Activated CD4-positive, alpha-beta T cell treated with anti-CD3 and anti-CD28 coated beads for 1 hour (primary cell): ENCODE data around the gene OCLN.
"Not testable (repeated sequence)": the region's sequence is repeated elsewhere in the genome, so short reads cannot be mapped to it uniquely, and the experiment has no call there.

Experiments
- DNase-seq: peaks from one replicate; pipeline ENCODE4 v3.0.0-alpha.2; 2020

Gene OCLN

DNA sequence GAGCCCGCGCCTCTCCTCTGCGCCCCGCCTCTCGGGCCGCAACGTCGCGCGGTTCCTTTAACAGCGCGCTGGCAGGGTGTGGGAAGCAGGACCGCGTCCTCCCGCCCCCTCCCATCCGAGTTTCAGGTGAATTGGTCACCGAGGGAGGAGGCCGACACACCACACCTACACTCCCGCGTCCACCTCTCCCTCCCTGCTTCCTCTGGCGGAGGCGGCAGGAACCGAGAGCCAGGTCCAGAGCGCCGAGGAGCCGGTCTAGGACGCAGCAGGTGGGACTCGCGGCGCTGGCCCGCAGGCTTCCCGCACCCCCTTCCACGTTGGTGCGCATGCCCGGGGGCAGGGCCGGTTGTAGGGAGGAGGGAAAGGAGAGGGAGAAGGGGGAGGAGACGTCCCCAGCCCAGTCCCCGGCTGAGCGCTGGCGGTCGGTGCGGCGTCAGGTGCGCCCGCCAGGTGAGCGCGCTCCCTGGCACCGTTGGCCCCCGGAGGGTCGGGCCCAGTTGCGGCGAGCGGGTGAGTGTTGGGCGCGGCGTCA is at the start of gene OCLN:
TSS of gene OCLN (plus strand) at position 400 of the 532 bp plus-strand sequence. CDS start 11,455 bp downstream, outside the sequence.
- DNase-seq, result no peak

DNA sequence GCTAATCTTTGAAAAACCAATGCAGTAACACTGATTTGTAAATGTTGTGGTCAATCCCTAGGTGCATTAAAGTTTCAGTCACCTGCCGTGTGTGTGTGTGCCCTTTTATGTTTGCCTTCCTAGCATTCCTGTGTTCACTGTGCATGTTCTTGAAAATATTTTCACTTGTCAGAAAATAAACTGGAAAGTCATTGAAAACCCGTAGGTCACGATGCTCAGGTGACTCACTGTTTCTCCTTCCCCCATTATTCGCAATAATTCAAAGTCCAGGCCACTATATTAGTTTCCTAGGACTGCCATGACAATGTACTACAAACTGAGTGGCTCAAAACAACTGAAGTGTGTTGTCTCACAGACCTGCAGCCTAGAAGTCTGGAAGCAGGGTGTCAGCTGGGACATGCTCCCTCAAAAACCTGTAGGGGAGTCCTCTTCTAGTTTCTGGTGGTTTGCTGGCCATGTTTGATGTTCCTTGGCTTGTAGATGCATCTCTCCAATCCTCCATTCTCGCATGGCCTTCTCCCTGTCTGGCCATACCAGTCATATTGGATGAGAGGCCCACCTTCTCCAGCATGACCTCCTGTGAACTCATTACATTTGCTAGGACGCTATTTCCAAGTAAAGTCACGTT is 48.3 kb upstream of the OCLN start:
- no peak for DNase-seq

DNA sequence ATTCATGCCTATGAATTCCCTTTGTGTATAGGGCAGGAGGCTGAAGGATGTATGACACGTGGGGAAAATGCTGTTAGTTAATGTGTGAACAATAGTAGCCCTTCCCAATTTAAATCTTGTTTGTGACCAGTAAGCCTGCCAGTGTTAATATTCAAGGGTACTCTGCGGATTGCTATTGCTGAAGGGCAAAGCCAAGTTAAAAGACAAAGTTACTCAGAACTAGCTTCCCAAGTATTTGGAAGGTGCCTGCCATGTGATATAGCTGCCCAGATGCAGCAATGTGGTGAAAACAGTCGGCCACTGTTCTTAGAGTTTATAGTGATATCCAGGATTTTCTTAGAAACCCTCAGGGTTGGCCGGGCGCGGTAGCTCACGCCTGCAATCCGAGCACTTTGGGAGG is 43.1 kb upstream of the OCLN start:
- DNase-seq, result no peak

GRCh38 chr5:69450116-69450515 is 42.5 kb upstream of the OCLN start:
- DNase-seq, result no peak

DNA sequence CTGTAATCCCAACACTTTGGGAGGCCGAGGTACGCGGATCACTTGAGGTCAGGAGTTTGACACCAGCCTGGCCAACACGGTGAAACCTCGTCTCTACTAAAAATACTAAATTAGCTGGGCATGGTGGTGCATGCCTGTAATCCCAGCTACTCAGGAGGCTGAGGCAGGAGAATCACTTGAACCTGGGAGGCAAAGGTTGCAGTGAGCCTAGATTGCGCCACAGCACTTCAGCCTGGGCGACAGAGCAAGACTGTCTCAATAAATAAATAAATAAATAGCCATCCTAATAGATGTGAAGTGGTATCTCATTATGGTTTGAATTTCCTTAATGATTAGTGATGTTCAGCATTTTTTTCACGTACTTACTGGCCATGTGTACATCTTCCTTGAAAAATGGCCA is 42.1 kb upstream of the OCLN start:
- not testable (repeated sequence) for DNase-seq

DNA sequence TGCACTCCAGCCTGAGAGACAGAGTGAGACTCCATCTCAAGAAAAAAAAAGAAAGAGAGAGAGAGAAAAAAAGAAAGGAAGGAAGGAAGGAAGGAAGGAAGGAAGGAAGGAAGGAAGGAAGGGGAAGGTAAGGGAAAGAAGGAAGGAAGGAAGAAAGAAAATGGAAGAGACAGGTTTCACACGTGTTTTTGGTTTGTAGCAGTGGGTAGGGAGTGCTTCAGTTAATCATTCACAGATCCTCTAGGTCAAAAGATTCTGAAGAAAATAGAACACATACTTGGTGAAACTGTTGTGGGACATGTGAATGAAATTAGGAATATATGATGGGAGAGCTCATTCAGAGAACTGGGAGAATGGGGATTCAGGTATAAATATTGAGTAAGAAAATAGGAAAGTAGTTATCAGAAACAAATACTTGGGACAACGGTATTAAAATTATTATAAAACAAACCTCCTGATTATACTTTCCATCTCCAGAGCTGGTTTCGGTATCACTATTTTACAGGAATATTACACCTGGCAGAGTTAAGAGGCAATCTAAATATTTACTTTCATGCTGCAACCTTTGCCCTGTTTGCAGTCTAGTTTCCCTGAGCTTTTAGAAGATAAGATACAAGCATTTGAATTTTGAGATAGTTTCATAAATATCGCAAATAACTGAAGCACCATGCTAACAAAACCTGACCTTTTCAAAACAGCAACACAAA is 40.5 kb upstream of the OCLN start:
- no peak for DNase-seq

DNA sequence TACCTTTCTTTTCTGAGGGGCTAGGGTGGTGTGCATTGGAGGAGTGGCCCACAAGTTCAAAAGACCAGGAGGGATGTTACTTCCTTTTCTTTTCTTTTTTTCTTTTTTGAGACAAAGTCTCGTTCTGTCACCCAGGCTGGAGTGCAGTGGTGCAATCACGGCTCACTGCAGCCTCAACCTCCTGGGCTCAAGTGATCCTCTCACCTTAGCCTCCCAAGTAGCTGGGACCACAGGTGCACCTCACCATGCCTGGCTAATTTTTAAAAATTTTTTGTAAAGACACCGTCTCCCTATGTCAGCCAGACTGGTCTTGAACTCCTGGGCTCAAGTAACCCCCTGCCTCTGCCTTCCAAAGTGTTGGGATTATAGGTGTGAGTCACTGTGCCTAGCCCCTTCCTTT is 39.1 kb upstream of the OCLN start:
- DNase-seq, result not testable (repeated sequence)

- no peak for DNase-seq
Measured at GRCh38 chr5:69454460-69455249, 37.9 kb upstream of the OCLN start.

GRCh38 chr5:69455428-69455988 is 37.1 kb upstream of the OCLN start:
- DNase-seq, result not testable (repeated sequence)

- DNase-seq, result no peak
Measured at GRCh38 chr5:69462170-69462569, 30.4 kb upstream of the OCLN start.

DNA sequence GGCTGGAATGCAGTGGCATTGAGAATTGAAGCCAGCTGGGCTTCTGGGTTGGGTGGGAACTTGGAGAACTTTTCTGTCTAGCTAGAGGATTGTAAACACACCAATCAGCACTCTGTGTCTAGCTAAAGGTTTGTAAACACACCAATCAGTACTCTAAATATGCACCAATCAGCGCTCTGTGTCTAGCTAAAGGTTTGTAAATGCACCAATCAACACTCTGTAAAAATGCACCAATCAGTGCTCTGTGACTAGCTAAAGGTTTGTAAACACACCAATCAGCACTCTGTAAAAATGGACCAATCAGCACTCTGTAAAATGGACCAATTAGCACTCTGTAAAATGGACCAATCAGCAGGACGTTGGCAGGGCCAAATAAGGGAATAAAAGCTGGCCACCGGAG is 26.2 kb upstream of the OCLN start:
- DNase-seq, result not testable (repeated sequence)

- no peak for DNase-seq
Measured at GRCh38 chr5:69467442-69468225, 25.0 kb upstream of the OCLN start.

- DNase-seq, result no peak
Measured at GRCh38 chr5:69468631-69469030, 24.0 kb upstream of the OCLN start.

- DNase-seq, result not testable (repeated sequence)
Measured at GRCh38 chr5:69471516-69471915, 21.1 kb upstream of the OCLN start.

GRCh38 chr5:69472535-69473143 is 20.0 kb upstream of the OCLN start:
- not testable (repeated sequence) for DNase-seq

DNA sequence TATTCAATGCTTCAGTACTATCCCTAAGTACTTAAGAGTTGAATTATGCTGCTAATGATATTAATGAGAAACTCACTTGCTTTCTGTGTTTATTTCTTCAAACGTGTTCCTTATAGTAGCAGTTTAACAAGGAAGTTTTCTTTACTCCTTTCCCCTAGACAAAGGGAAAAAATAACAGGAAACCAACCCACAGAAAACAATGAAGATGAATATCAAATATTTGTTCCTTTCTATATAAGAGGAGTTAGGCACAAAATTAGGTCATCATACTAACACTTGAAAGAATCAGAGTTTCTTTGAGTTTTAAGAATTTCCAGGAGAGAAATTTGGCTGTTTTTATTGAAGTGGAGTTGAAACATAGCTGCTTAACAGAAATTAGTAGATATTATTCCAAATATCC is 15.4 kb upstream of the OCLN start:
- DNase-seq, result no peak

- not testable (repeated sequence) for DNase-seq
Measured at GRCh38 chr5:69478296-69478695, 14.3 kb upstream of the OCLN start.

DNA sequence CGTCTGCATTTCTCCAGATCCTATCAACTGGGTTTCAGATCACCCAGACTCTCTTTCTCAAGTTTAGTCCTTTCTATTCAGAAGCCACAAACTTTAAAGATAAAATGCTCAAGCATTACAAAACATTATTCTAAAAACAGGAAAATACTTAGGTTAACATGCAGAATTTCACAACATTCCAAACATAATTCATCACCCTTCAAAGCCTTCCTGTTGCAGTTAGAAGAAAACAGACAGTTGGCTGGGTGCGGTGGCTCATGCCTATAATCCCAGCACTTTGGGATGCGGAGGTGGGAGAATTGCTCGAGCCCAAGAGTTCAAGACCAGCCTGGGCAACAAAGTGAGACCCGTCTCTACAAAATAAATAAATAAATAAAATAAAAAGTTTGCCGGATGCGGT is 7.7 kb upstream of the OCLN start:
- DNase-seq, result no peak

DNA sequence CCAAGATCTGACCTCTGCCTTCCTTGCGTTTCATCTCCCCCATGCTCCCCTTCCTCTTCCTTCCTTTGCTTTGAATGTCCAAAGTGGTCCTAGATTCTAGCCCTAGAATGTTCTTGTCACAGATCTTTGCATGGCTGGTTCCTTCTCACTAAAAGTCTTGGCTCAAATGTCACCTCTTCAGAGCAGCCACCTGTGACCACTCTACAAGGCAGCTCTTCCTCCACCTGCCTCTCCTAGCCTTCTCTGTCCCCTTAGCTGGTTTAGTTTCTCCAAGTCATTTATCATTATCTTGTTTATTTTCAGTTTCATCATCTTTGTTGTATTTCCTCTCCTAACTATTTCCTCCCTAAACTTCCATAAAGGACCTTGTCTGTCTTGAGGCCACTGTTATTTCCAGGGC is 7.1 kb upstream of the OCLN start:
- no peak for DNase-seq

GRCh38 chr5:69489246-69489645 is 3.3 kb upstream of the OCLN start:
- DNase-seq, result no peak

- no peak for DNase-seq
Measured at GRCh38 chr5:69491027-69491426, 1.6 kb upstream of the OCLN start.

- DNase-seq, result no peak
Measured at GRCh38 chr5:69491838-69492390, 676 bp upstream of the OCLN start.
